Measurements from ENCODE around the gene ITSN1.

DNA sequence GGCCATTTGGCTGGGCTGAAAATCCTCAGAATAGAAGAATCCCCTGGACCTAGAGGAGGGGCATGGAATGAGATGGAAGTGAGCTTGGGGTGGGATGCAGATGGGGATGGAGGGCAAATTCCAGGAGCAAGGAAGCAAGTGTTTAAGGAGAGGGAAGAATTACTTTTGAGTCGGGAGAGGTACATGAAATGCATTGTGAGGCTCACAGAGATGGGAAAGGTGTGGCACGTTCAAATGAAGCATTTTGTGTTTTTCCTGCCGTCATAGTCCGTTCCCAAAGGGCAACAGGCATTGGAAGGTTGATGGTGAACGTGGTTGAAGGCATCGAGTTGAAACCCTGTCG lies 242.8 kb downstream of the ITSN1 start:
- no peak for TF ChIP-seq REST (IDR thresholded peaks at IDR 0.05)
- TF ChIP-seq CTCF (IDR thresholded peaks at IDR 0.05; ENCODE audit: low read depth, low read length, missing input control): no peak

Data from liver (tissue), 2 donors.